Transverse colon (tissue), 4 donors: ENCODE measurements around the gene TMEM164.
"Not testable (repeated sequence)": the region's sequence is repeated elsewhere in the genome, so short reads cannot be mapped to it uniquely, and the experiment has no call there.

Source experiments
- CTCF ChIP-seq, 5 experiments: fragments of 200-600 bp in 3 of 5; fragments of 450-650 bp in 2 of 5; sonication (generic) in 3 of 5; IDR thresholded peaks; 1 replicate in 2 of 5; 2 replicates in 3 of 5; pipeline ENCODE4 v1.5.1; 2016 to 2017; ENCODE audit warnings: antibody characterized with exemption in 5 of 5, inconsistent platforms in 3 of 5, mild to moderate bottlenecking in 2 of 5, moderate library complexity in 1 of 5
- EP300 ChIP-seq: sonication (generic); formaldehyde crosslinking; IDR thresholded peaks from one replicate; pipeline ENCODE4 v1.6.1; 2017; ENCODE audit warnings: antibody characterized with exemption, low read depth
- POLR2A ChIP-seq: fragments of 450-650 bp; IDR thresholded peaks from one replicate; pipeline ENCODE4 v1.6.1; 2016; ENCODE audit warnings: antibody characterized with exemption, mild to moderate bottlenecking, moderate library complexity
- POLR2AphosphoS5 ChIP-seq, 3 donors: sonication (generic); formaldehyde crosslinking; IDR thresholded peaks; one replicate each; pipeline ENCODE4 v1.6.1; 2016; ENCODE audit warnings: antibody characterized with exemption in 3 of 3

GRCh38 chrX:109985210-109985609 is 17.7 kb upstream of the TMEM164 start:
- not testable (repeated sequence) for TF ChIP-seq CTCF (IDR thresholded peaks at IDR 0.05); POLR2AphosphoS5 (IDR thresholded peaks at IDR 0.05); EP300; POLR2A
